ENCODE data around the gene CDK15.
A peak's percentile ranks its signal among the peaks of the same experiment; 100 is the strongest.
"Not testable (repeated sequence)": the region's sequence is repeated elsewhere in the genome, so short reads cannot be mapped to it uniquely, and the experiment has no call there.

The CDK15 gene

GRCh38 chr2:201831469-201831868, 25.1 kb downstream of the CDK15 start:
- no peak for DNase-seq (ENCODE audit: low spot score)

- DNase-seq (ENCODE audit: low spot score): no peak
These were observed 27.4 kb downstream of the CDK15 start for GRCh38 chr2:201833781-201834180.

- no peak for DNase-seq (ENCODE audit: low spot score)
These were observed 28.7 kb downstream of the CDK15 start for GRCh38 chr2:201835066-201835465.

DNA sequence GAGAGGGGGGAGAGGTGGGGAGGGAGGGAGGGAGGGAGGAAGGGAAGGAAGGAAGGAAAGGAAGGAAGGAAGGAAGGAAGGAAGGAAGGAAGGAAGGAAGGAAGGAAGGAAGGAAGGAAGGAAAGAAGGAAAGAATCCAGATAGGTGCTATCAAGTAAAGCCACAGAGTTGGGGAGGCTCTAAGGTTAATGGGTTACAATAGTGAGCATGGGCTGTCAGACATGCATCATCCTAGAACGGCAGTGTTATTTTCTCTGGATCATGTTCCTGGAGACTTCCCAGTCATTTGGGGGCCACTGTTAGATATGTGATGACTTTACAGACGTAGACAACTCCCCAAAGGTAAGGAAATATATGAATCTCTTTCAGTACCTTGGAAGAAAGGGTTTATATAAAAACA, 31.1 kb downstream of the CDK15 start:
- no peak for DNase-seq (ENCODE audit: low spot score)

DNA sequence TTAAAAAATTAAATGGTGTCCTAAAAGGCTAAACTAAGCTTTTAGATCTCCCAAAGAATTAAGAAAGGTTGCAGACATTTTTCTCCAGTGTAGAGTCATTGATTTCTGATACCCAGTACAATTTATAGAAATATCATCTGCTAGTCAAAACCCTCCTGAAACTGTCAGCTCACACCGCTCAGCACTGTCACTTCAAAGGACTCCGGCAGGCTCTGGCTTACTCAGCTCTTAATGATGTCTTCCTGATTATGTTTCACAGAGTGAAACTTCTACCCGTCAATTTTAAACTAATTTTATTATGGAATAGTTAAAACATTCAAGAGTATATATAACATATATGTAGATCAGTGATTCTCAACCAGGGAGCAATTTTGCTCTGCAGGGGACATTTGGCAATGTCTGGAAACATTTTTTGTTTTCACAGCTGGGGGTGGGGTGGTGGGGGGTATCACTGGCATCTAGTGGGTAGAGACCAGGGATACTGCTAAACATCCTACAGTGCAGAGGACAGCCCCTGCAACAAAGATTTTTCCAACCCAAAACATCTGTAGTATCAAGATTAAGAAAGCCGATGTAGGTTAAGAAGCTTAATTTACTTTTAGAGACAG, 31.6 kb downstream of the CDK15 start:
- no peak for DNase-seq (ENCODE audit: low spot score)

DNA sequence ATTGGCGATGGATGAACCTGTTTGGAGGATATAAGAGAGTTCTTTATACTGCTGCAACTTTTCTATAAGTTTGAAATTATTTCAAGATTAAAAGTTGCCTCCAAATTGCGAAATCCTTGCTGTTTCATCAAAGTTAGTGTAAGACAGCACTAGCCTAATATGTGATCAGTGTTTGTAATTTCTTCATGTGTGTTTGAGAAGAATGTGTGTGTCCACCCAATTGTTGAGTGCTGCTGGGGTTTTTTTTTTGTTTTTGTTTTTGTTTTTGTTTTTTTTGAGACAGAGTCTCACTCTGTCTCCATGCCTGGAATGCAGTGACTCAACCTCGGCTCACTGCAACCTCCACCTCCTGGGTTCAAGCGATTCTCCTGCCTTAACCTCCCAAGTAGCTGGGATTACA, 33.4 kb downstream of the CDK15 start:
- DNase-seq (ENCODE audit: low spot score): no peak

DNA sequence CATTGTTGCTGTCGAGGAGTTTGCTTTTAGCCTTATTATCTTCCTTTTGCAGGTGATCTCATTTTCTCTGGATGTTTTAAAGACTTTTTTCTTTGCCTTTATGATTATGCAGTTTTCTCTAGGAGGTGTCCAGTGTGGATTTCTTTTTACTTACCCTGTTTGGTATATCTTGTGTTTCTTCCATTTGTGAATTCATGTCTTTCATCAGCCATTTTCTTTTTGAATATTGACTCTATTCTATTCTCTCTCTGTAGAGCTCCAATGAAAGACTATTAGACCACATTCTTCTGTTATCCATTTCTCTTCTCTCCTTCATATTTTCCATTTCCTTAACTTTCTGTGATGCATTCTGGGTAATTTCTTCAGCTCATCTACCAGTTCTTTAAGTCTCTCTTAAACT, 34.4 kb downstream of the CDK15 start:
- DNase-seq (ENCODE audit: low spot score): no peak

DNA sequence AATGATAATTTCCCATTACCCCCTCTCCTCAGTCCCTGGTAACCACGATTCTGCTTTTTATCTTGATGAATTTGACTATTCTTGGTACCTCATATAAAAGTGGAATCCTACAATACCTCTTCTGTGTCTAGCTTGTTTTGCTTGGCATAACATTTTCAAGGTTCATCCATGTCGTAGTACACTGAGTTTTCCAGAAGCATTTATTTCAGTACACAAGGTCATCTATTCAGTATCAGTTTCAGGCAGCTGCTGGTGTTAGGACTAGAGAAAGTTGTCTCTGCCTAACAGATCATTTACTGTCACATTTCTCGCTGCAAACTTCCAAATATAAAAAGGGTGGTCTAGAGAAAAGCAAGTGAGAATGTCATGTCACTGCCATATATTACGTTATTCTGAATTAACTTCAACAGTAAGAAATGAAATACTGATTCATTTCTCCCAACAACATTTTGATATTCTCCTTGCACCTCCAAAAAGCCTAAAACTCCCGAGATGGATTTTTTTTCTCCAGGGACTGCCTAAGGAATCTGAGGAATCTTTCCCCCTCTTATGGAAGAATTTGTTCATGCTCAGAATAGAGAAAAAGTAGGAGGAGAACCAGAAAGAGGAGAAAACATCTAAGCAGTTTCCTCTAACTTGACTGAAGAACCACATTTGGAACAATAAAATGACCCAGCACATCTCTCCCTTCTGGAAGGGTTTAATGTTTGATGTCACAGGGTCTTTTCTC, 36.0 kb downstream of the CDK15 start:
- no peak for DNase-seq (ENCODE audit: low spot score)

DNA sequence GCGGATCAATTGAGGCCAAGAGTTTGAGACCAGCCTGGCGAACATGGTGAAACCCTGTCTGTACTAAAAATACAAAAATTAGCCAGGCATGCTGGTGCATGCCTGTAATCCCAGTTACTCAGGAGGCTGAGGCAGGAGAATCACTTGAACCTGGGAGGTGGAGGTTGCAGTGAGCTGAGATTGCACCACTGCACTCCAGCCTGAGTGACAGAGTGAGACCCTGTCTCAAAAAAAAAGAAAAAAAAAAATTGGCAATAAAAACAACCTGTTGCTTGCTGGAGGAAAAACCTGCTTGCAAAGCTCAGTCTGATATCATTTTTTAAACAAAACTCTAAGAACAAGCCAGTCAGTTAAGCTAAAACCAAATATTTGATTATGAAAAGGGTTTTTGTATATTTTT, 38.6 kb downstream of the CDK15 start:
- not testable (repeated sequence) for DNase-seq (ENCODE audit: low spot score)

DNA sequence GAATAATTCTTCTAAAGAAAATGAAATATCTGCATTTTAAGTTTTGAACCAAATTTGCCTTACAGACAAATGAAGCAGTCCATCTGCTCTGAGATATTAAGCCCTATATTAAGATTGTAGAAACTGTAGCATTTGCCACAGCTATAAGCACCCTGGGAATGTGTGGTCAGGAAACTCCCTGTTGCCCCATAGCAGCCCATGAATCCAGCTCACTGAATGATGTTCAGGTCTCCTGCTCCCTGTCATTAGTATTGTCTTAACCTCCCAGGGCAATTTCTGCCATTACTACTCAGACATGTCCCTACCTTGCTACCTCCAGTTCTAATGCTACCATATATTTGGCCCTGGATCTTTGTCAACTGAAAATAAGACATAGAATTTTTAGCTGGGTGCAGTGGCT, 41.1 kb downstream of the CDK15 start:
- DNase-seq (ENCODE audit: low spot score): no peak

DNA sequence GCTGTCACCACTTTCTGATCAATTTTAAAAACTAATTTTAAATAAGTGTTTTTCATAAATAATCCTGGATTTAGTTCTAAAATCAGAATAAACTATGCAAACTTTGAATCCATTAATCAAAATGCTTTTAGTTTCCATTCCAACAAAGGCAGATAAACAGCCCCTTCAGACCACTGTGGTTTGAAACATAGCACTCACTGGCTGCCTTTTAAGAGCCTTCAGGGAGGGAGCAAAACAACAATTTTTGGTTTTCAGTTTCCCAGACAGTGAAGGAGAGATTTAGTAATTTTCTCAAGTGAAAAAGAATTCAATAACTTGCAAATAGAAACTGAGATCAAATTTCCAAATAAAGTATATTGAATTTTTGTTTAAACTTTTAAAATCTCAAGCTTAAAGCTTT, 46.1 kb downstream of the CDK15 start:
- no peak for DNase-seq (ENCODE audit: low spot score)

DNA sequence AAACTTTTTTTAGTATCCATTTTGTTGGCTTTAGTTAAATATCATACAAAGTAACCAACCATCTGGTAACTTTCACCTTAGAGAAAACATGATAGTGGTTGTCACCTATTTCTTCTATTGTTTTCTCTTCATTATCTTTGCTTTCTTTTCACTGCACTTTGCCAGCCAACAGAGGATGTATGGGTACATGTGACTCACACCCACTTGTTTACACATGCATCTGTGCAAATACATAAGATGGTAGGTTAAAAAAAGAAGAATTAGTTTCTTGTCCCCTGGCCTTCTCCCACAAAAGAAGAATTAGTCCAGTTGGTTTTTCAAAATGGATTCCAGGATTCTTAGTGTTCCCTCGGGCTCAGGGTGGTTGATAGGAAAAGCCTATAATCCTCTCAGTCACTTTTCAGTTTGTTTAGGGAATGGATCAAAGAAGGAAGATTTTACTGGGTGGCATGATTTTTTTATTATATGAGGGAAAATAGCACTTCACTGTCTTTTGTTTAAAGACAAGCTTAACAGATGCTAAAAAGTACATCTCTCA, 46.6 kb downstream of the CDK15 start:
- no peak for DNase-seq (ENCODE audit: low spot score)

- no peak for DNase-seq (ENCODE audit: low spot score)
These were observed 48.0 kb downstream of the CDK15 start for GRCh38 chr2:201854221-201854801.

DNA sequence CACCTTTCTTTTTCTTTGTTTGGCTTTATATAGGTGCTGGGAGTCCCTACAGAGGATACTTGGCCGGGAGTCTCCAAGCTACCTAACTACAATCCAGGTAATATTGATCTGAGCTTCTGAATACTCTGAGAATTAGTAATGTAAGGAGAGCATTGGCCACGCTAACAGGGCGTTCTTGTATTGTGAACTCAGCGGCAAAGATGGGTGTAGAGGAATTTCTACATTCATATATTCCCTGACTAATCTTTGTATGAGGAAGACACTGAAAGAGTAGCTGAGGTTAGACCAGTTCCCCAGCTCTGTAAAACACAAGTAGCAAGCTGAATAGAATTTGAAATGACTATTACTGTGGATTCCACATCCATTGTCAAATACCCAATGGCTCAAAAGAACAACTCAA, 48.5 kb downstream of the CDK15 start:
- DNase-seq (ENCODE audit: low spot score): no peak

GRCh38 chr2:201855356-201855755, 49.0 kb downstream of the CDK15 start:
- DNase-seq (ENCODE audit: low spot score): no peak

- DNase-seq (ENCODE audit: low spot score): no peak
These were observed 51.0 kb downstream of the CDK15 start for GRCh38 chr2:201857326-201857725.

GRCh38 chr2:201858281-201859184, 52.2 kb downstream of the CDK15 start:
- DNase-seq (ENCODE audit: low spot score): no peak

- no peak for DNase-seq (ENCODE audit: low spot score)
These were observed 53.6 kb downstream of the CDK15 start for GRCh38 chr2:201859949-201860348.

- DNase-seq (ENCODE audit: low spot score): peak; percentile 55
These were observed 54.3 kb downstream of the CDK15 start for GRCh38 chr2:201860636-201861066.

DNA sequence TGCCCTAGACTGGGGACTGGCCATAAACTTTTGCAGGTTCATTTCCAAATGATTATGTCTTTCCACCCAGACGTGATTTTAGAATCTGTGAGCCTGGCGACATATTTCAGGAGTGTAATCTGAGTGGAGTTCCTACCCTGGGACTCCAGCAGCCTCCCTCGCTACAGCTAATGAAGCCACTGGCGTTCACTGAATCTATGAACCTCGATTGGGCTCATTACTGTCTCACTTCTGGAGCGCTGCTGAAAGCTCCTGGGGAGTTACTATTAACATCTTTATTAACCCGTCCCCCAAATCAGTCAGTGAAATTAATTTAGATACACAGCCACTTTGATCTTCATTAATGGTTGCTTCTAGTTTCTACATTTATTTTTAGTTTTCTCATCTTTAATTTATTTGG, 56.5 kb downstream of the CDK15 start:
- no peak for DNase-seq (ENCODE audit: low spot score)

GRCh38 chr2:201866643-201867473, 60.5 kb downstream of the CDK15 start:
- no peak for DNase-seq (ENCODE audit: low spot score)
